ENCODE measurements around the gene ETV3.
"Not testable (repeated sequence)": the region's sequence is repeated elsewhere in the genome, so short reads cannot be mapped to it uniquely, and the experiment has no call there.

The ETV3 gene

GRCh38 chr1:157110003-157110402 is 28.2 kb downstream of the ETV3 start:
- no peak for DNase-seq

- DNase-seq = no peak
These were observed 29.7 kb downstream of the ETV3 start for GRCh38 chr1:157108448-157108847.

GRCh38 chr1:157107702-157108101 is 30.5 kb downstream of the ETV3 start:
- DNase-seq = no peak

- no peak for DNase-seq
These were observed 31.4 kb downstream of the ETV3 start for GRCh38 chr1:157106813-157107189.

GRCh38 chr1:157105988-157106812 is 32.0 kb downstream of the ETV3 start:
- no peak for DNase-seq

- DNase-seq = no peak
These were observed 32.8 kb downstream of the ETV3 start for GRCh38 chr1:157105298-157105987.

- DNase-seq = no peak
These were observed 33.4 kb downstream of the ETV3 start for GRCh38 chr1:157104598-157105293.

- DNase-seq = no peak
These were observed 34.9 kb downstream of the ETV3 start for GRCh38 chr1:157103268-157103667.

- DNase-seq = no peak
These were observed 37.0 kb downstream of the ETV3 start for GRCh38 chr1:157101149-157101548.

GRCh38 chr1:157099633-157100009 is 38.6 kb downstream of the ETV3 start, which contains the start of gene ETV3L:
Gene ETV3L (minus strand): TSS chr1:157099808. CDS start chr1:157099523, 285 bp downstream.
- DNase-seq = no peak

GRCh38 chr1:157098987-157099632 is 39.1 kb downstream of the ETV3 start:
- not testable (repeated sequence) for DNase-seq

- DNase-seq = no peak
These were observed 39.7 kb downstream of the ETV3 start for GRCh38 chr1:157098519-157098918.

- no peak for DNase-seq
These were observed 40.5 kb downstream of the ETV3 start for GRCh38 chr1:157097692-157098091.

- DNase-seq = no peak
These were observed 41.3 kb downstream of the ETV3 start for GRCh38 chr1:157096881-157097280.

GRCh38 chr1:157095551-157095950 is 42.6 kb downstream of the ETV3 start:
- DNase-seq = no peak

- DNase-seq = no peak
These were observed 43.1 kb downstream of the ETV3 start for GRCh38 chr1:157095091-157095490.

- no peak for DNase-seq
These were observed 45.4 kb downstream of the ETV3 start for GRCh38 chr1:157092831-157093230.

- DNase-seq = no peak
These were observed 46.4 kb downstream of the ETV3 start for GRCh38 chr1:157091668-157092273.

GRCh38 chr1:157091186-157091585 is 47.0 kb downstream of the ETV3 start:
- DNase-seq = no peak

GRCh38 chr1:157090771-157091170 is 47.4 kb downstream of the ETV3 start:
- no peak for DNase-seq

GRCh38 chr1:157090196-157090647 is 48.0 kb downstream of the ETV3 start:
- no peak for DNase-seq

- DNase-seq = no peak
These were observed 48.4 kb downstream of the ETV3 start for GRCh38 chr1:157089789-157090188.

- DNase-seq = no peak
These were observed 49.6 kb downstream of the ETV3 start for GRCh38 chr1:157088607-157089006.

All from NCI-H524 treated with DMSO at 0.1 percent for 48 hours (cell line).